ENCODE results near the gene TMEM218. TPM values are rescaled to one million over a fixed set of nuclear protein-coding genes. Genes with fewer than 3 reads are reported as not detected.

The TMEM218 gene
- total RNA-seq, 1 experiment from 2014 or later: 14.5 TPM

- Mint-ChIP-seq H3K27ac (ENCODE audit: unreplicated experiment) (no peak overlapping the region), H3K27me3 (ENCODE audit: unreplicated experiment) (no peaks in the 10 kb centered on the region), H3K4me3 (ENCODE audit: low read depth, unreplicated experiment) (no peak overlapping the region), H3K9me3 (ENCODE audit: low read depth, unreplicated experiment) (no peaks in the 10 kb centered on the region), H3K4me1 (ENCODE audit: low read depth, unreplicated experiment) (peaks cover 9% of the 10 kb centered on the region), H3K36me3 (ENCODE audit: insufficient read depth, unreplicated experiment) (peaks cover 19% of the 10 kb centered on the region)
- no peak for TF ChIP-seq CTCF (IDR thresholded peaks at IDR 0.05; ENCODE audit: unreplicated experiment)
- CTCF ChIA-PET: no interaction called here
- intact Hi-C loops (cut with micrococcal nuclease; ENCODE audit: unreplicated experiment): no loop called here
- no TSS peak for BruUV-seq (replicated peaks)
- no peak for DNase-seq
Measured at GRCh38 chr11:125088576-125089455, 22.6 kb downstream of the TMEM218 start.

GRCh38 chr11:125088123-125088522 lies 23.3 kb downstream of the TMEM218 start:
- no peak overlapping the region for H3K27ac Mint-ChIP-seq (ENCODE audit: unreplicated experiment)
- TF ChIP-seq CTCF (IDR thresholded peaks at IDR 0.05; ENCODE audit: unreplicated experiment): no peak
- H3K27me3 Mint-ChIP-seq (ENCODE audit: unreplicated experiment): no peaks in the 10 kb centered on the region
- H3K36me3 Mint-ChIP-seq (ENCODE audit: insufficient read depth, unreplicated experiment): peaks cover 19% of the 10 kb centered on the region
- no peak overlapping the region for H3K4me3 Mint-ChIP-seq (ENCODE audit: low read depth, unreplicated experiment)
- CTCF ChIA-PET: interaction anchor here (0.7 kb wide), 1 partner anchor 27 kb away, joined by 3 read pairs; no protein-coding TSS in a partner anchor
- intact Hi-C loops (cut with micrococcal nuclease; ENCODE audit: unreplicated experiment): no loop called here
- H3K9me3 Mint-ChIP-seq (ENCODE audit: low read depth, unreplicated experiment): no peaks in the 10 kb centered on the region
- DNase-seq: no peak
- H3K4me1 Mint-ChIP-seq (ENCODE audit: low read depth, unreplicated experiment): peaks cover 12% of the 10 kb centered on the region
- BruUV-seq (replicated peaks): no TSS peak

GRCh38 chr11:125086633-125087296 lies 24.7 kb downstream of the TMEM218 start:
- no peak overlapping the region for H3K27ac Mint-ChIP-seq (ENCODE audit: unreplicated experiment)
- no peak for DNase-seq
- intact Hi-C loops (cut with micrococcal nuclease; ENCODE audit: unreplicated experiment): no loop called here
- CTCF ChIA-PET: no interaction called here
- peaks cover 25% of the 10 kb centered on the region for H3K4me1 Mint-ChIP-seq (ENCODE audit: low read depth, unreplicated experiment)
- peaks cover 19% of the 10 kb centered on the region for H3K36me3 Mint-ChIP-seq (ENCODE audit: insufficient read depth, unreplicated experiment)
- no peak overlapping the region for H3K4me3 Mint-ChIP-seq (ENCODE audit: low read depth, unreplicated experiment)
- TF ChIP-seq CTCF (IDR thresholded peaks at IDR 0.05; ENCODE audit: unreplicated experiment): no peak
- H3K27me3 Mint-ChIP-seq (ENCODE audit: unreplicated experiment): no peaks in the 10 kb centered on the region
- no TSS peak for BruUV-seq (replicated peaks)
- no peaks in the 10 kb centered on the region for H3K9me3 Mint-ChIP-seq (ENCODE audit: low read depth, unreplicated experiment)

- no peak overlapping the region for H3K27ac Mint-ChIP-seq (ENCODE audit: unreplicated experiment)
- no TSS peak for BruUV-seq (replicated peaks)
- H3K36me3 Mint-ChIP-seq (ENCODE audit: insufficient read depth, unreplicated experiment): peaks cover 19% of the 10 kb centered on the region
- H3K4me3 Mint-ChIP-seq (ENCODE audit: low read depth, unreplicated experiment): no peak overlapping the region
- no peak for DNase-seq
- CTCF ChIA-PET: no interaction called here
- no peaks in the 10 kb centered on the region for H3K9me3 Mint-ChIP-seq (ENCODE audit: low read depth, unreplicated experiment)
- H3K27me3 Mint-ChIP-seq (ENCODE audit: unreplicated experiment): no peaks in the 10 kb centered on the region
- TF ChIP-seq CTCF (IDR thresholded peaks at IDR 0.05; ENCODE audit: unreplicated experiment): no peak
- peaks cover 19% of the 10 kb centered on the region for H3K4me1 Mint-ChIP-seq (ENCODE audit: low read depth, unreplicated experiment)
- intact Hi-C loops (cut with micrococcal nuclease; ENCODE audit: unreplicated experiment): no loop called here
Measured at GRCh38 chr11:125085301-125086081, 25.9 kb downstream of the TMEM218 start.
